K562 (cell line): ENCODE data around the gene GLIS2. TPM values are rescaled to one million over a fixed set of nuclear protein-coding genes. Genes with fewer than 3 reads are reported as not detected.

ENCODE experiments used
- CBFA2T2 ChIP-seq: fragments of 450-650 bp; conservative IDR thresholded peaks from 2 replicates; pipeline ENCODE4 v1.6.1; 2017; ENCODE audit warnings: mild to moderate bottlenecking
- CEBPG ChIP-seq, 3 experiments: fragments of 200-800 bp in 1 of 3; sonication (Bioruptor generic) in 1 of 3; sonication (generic) in 1 of 3; formaldehyde crosslinking in 1 of 3; IDR thresholded peaks in 2 of 3; conservative IDR thresholded peaks in 1 of 3; 2 replicates each; pipeline versions ENCODE4 v1.6.1 to v1.8.0; 2016 to 2022; ENCODE audit warnings: missing compliant biosample characterization in 2 of 3, missing genetic modification characterization in 2 of 3, mild to moderate bottlenecking in 1 of 3, missing genetic modification reagents in 1 of 3
- CHD1 ChIP-seq: fragments of 200-600 bp; sonication (generic); IDR thresholded peaks from one replicate; pipeline ENCODE4 v1.6.1; 2012; ENCODE audit warnings: mild to moderate bottlenecking, moderate library complexity, low read length, inconsistent platforms
- CSDE1 ChIP-seq, 2 experiments: fragments of 450-650 bp; IDR thresholded peaks; 2 replicates each; pipeline ENCODE4 v1.6.1; 2016; ENCODE audit warnings: mild to moderate bottlenecking in 1 of 2
- FOS ChIP-seq: IDR thresholded peaks from 3 replicates; pipeline ENCODE4 v1.6.1; 2011; ENCODE audit not compliant: insufficient read length; ENCODE audit errors: extremely low read depth
- KAT7 ChIP-seq: sonication (generic); formaldehyde crosslinking; IDR thresholded peaks from 2 replicates; pipeline ENCODE4 v1.8.0; 2022; ENCODE audit warnings: missing genetic modification reagents, mild to moderate bottlenecking, borderline replicate concordance
- MAZ ChIP-seq, 2 experiments: fragments of 450-650 bp in 1 of 2; sonication (generic) in 1 of 2; formaldehyde crosslinking; IDR thresholded peaks in 1 of 2; conservative IDR thresholded peaks in 1 of 2; 2 replicates each; pipeline versions ENCODE4 v1.4.0 to v1.5.0; 2020; ENCODE audit warnings: mild to moderate bottlenecking in 1 of 2, missing genetic modification reagents in 1 of 2
- PYGO2 ChIP-seq: fragments of 450-650 bp; IDR thresholded peaks from 2 replicates; pipeline ENCODE4 v1.6.1; 2016; ENCODE audit warnings: mild to moderate bottlenecking, missing genetic modification characterization, moderate library complexity, missing compliant biosample characterization
- RBM34 ChIP-seq: fragments of 200-400 bp; formaldehyde crosslinking; IDR thresholded peaks from 2 replicates; pipeline ENCODE4 v1.6.1; 2018; ENCODE audit warnings: low read length, borderline replicate concordance; ENCODE audit not compliant: insufficient read depth
- SIN3A ChIP-seq, 2 experiments: fragments of 150-350 bp in 1 of 2; IDR thresholded peaks; 2 replicates each; pipeline ENCODE4 v1.6.1; 2011 to 2016; ENCODE audit warnings: borderline replicate concordance in 2 of 2, low read depth in 2 of 2, low read length in 2 of 2, mild to moderate bottlenecking in 2 of 2, moderate library complexity in 2 of 2; ENCODE audit not compliant: control insufficient read depth in 1 of 2
- ZFP36 ChIP-seq: fragments of 150-350 bp; IDR thresholded peaks from 2 replicates; pipeline ENCODE4 v1.6.1; 2018; ENCODE audit warnings: low read length, low read depth; ENCODE audit not compliant: partially characterized antibody
- ZNF518B ChIP-seq: fragments of 250-450 bp; sonication (Bioruptor Pico); IDR thresholded peaks from 2 replicates; pipeline ENCODE4 v1.5.0; 2021; ENCODE audit warnings: mild to moderate bottlenecking, moderate library complexity
- ZNF717 ChIP-seq: fragments of 250-450 bp; sonication (Bioruptor Pico); IDR thresholded peaks from 2 replicates; pipeline ENCODE4 v1.5.0; 2021
- ZNF76 ChIP-seq: fragments of 250-450 bp; sonication (Bioruptor Pico); IDR thresholded peaks from 2 replicates; pipeline ENCODE4 v1.4.0; 2020; ENCODE audit warnings: mild to moderate bottlenecking, moderate library complexity, borderline replicate concordance
- polyA plus RNA-seq, 8 experiments: library from polyadenylated mRNA; depleted of rRNA in 4 of 8; stranded (reverse) in 5 of 8; unstranded in 3 of 8; fragments of >200 nt; fragmentation: Nextera tagmentation in 2 of 8; fragmentation: Illumina TruSeq in 1 of 8; extraction: Ambion mirVana in 2 of 8; extraction: Trizol in 1 of 8; gene quantifications; 2 replicates each; pipeline versions ENCODE4 v1.2.1 to v1.2.3, GENCODE V29; 2011 to 2014; ENCODE audit warnings: inconsistent platforms in 1 of 8, missing spikeins in 1 of 8
- total RNA-seq, 7 experiments: library from RNA; depleted of rRNA in 6 of 7; stranded (reverse); fragments of >200 nt in 6 of 7; fragmentation: Illumina TruSeq in 2 of 7; extraction: Trizol in 2 of 7; gene quantifications; 2 replicates each; pipeline versions ENCODE4 v1.2.1 to v1.2.3, GENCODE V29; 2011 to 2021; ENCODE audit warnings: low replicate concordance in 1 of 7
- TF ChIP-seq, protein P1 (sequence below): fragments of 450-650 bp; IDR thresholded peaks from 2 replicates; pipeline ENCODE4 v1.7.1; 2018; ENCODE audit warnings: mild to moderate bottlenecking, low read depth; ENCODE audit not compliant: partially characterized antibody
- TF ChIP-seq, protein P2 (sequence below): IDR thresholded peaks from 2 replicates; pipeline ENCODE4 v1.6.1; 2012; ENCODE audit warnings: low read depth, low read length, improper control_type of control experiment, borderline replicate concordance
- TF ChIP-seq, protein P3 (sequence below): fragments of 450-650 bp; formaldehyde crosslinking; IDR thresholded peaks from 2 replicates; pipeline ENCODE4 v1.4.0; 2020; ENCODE audit warnings: mild to moderate bottlenecking

The GLIS2 gene
- total and polyA plus RNA-seq, 9 of the 15 experiments (the other 6 are each of a cell fraction or from before 2014, with no cell fraction given), result 0.10 to 9.0 (median 0.57) TPM

DNA sequence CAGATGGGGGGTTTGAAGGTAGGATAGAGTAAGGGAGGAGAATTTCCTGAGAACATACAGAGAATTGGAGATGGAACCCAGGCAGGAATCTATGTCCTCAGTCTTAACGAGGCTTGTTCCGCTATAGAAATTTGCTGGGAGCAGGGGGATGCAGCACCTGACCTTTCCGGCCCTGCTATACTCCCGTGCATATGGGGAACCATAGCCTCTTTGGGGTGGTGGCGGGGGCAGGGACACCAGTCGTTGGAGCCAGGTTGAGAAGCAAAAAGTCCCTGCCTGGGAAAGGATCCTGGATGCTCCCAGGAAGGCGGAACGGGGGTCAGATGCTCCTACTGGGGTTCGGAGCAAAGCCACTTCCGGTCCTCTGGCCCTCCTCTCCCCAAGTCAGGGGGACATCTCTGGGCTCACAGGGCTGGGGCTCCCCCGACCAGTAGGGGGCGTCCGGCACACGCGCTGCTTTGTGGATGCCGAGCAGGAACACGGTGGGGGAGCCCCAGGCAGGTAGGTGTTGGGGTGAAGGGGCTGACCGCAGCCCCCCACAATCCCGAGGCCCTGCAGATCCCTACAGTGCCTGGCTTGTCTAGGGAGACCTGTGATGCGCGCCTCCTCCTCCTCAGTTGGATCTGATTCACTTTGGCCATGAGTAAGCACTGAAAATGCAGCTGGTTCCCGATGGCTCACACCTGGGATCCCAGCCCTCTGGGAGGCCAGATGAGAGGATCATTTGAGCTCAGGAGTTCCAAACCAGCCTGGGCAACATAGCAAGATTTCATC lies 27.5 kb upstream of the GLIS2 start (continued):
- TF ChIP-seq, protein P1, sequence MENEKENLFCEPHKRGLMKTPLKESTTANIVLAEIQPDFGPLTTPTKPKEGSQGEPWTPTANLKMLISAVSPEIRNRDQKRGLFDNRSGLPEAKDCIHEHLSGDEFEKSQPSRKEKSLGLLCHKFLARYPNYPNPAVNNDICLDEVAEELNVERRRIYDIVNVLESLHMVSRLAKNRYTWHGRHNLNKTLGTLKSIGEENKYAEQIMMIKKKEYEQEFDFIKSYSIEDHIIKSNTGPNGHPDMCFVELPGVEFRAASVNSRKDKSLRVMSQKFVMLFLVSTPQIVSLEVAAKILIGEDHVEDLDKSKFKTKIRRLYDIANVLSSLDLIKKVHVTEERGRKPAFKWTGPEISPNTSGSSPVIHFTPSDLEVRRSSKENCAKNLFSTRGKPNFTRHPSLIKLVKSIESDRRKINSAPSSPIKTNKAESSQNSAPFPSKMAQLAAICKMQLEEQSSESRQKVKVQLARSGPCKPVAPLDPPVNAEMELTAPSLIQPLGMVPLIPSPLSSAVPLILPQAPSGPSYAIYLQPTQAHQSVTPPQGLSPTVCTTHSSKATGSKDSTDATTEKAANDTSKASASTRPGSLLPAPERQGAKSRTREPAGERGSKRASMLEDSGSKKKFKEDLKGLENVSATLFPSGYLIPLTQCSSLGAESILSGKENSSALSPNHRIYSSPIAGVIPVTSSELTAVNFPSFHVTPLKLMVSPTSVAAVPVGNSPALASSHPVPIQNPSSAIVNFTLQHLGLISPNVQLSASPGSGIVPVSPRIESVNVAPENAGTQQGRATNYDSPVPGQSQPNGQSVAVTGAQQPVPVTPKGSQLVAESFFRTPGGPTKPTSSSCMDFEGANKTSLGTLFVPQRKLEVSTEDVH, result peak; percentile 45
- TF ChIP-seq CSDE1 (IDR thresholded peaks at IDR 0.05) (no peak), PYGO2 (tag) (no peak), ZNF76 (CRISPR knock-in tag) (no peak), MAZ (CRISPR knock-in tag; conservative IDR thresholded peaks at IDR 0.05 in 1 of 2, IDR thresholded peaks at IDR 0.05 in 1 of 2) (peak in 1 of 2 experiments; percentile 75; a peak in 3 of 4 replicates), ZFP36 (no peak), KAT7 (CRISPR knock-in tag) (no peak), CBFA2T2 (peak; percentile 39; the same call in 1 of the 2 replicates), SIN3A (IDR thresholded peaks at IDR 0.05; ENCODE audit: borderline replicate concordance in 2 of 2, control insufficient read depth in 1 of 2, low read depth in 2 of 2, low read length in 2 of 2) (no peak), CEBPG (CRISPR knock-in tag; IDR thresholded peaks at IDR 0.05) (no peak), CEBPG (tag; conservative IDR thresholded peaks at IDR 0.05 in 1 of 2, IDR thresholded peaks at IDR 0.05 in 1 of 2) (no peak), FOS (no peak), RBM34 (no peak), ZNF518B (CRISPR knock-in tag) (no peak), CHD1 (no peak), ZNF717 (no peak)
- TF ChIP-seq, protein P2, sequence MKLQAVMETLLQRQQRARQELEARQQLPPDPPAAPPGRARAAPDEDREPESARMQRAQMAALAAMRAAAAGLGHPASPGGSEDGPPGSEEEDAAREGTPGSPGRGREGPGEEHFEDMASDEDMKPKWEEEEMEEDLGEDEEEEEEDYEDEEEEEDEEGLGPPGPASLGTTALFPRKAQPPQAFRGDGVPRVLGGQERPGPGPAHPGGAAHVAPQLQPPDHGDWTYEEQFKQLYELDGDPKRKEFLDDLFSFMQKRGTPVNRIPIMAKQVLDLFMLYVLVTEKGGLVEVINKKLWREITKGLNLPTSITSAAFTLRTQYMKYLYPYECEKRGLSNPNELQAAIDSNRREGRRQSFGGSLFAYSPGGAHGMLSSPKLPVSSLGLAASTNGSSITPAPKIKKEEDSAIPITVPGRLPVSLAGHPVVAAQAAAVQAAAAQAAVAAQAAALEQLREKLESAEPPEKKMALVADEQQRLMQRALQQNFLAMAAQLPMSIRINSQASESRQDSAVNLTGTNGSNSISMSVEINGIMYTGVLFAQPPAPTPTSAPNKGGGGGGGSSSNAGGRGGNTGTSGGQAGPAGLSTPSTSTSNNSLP, result no peak
- TF ChIP-seq, protein P3, sequence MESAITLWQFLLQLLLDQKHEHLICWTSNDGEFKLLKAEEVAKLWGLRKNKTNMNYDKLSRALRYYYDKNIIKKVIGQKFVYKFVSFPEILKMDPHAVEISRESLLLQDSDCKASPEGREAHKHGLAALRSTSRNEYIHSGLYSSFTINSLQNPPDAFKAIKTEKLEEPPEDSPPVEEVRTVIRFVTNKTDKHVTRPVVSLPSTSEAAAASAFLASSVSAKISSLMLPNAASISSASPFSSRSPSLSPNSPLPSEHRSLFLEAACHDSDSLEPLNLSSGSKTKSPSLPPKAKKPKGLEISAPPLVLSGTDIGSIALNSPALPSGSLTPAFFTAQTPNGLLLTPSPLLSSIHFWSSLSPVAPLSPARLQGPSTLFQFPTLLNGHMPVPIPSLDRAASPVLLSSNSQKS (CRISPR knock-in tag), result no peak
